GM08714 (cell line): ENCODE measurements around the gene UBA5.
A peak's percentile ranks its signal among the peaks of the same experiment; 100 is the strongest.

ENCODE experiments used
- H3K4me3 ChIP-seq: fragments of 200-500 bp; sonication (Bioruptor generic); 2 replicates; pipeline ENCODE4 v1.5.1; 2014; ENCODE audit warnings: mild to moderate bottlenecking, low read length, inconsistent platforms
- ZNF274 ChIP-seq: IDR thresholded peaks from 2 replicates; pipeline ENCODE4 v1.6.1; 2012; ENCODE audit warnings: mild to moderate bottlenecking, low read depth, low read length

Gene UBA5

DNA sequence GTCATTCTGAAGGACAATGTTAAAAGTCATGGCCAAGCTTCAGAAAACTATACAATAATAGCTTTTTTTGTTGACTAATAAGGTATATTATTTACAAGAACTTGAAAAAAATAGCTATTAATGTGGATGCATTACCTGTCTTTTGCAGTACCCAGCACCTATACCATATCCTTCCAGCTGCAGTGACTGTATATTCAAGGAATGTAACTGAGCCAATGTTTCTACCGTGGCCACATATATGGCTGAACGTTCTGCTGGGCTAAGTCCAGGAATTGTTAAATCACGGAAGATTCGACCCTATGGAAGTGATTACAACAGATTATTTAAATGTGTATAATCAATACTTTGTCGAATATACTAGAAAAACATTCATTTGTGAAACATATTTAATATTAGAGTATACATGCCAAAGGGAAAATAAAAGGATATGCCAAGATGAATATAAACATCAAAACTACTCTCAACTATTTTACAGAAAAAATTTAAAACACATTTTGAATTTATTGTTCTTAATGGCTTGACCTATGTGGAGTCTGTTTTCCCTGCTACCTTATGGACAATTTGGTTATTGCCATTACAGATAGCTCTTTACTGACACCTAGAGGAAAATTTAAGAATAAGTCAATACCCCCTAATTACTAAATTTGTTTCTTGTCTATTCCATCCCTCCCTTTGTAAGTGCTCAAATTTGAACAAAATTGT, 18.1 kb upstream of the UBA5 start:
- no peak overlapping the region for H3K4me3 ChIP-seq
- TF ChIP-seq ZNF274 = no peak

GRCh38 chr3:132642539-132642847, 17.6 kb upstream of the UBA5 start:
- H3K4me3 ChIP-seq = no peak overlapping the region
- no peak for TF ChIP-seq ZNF274

DNA sequence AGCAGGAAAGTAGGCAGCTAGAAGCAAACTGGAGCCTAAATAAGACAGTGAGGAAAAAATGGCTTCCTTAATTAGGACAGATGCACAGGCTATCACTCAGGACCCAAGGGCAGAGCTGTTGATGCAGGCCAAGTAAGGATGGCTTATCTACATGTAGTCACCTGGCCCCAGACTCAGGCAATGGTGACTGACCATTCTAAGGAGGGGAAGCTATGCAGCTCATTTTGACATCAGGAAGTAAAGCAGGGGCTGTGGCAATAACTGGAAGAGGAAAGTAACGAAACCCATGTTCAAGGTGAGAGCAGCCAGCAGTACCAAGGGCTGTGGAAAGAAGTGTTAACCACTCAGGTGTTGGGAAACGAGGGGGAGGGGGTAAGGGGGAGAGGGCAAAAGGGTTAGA, 16.8 kb upstream of the UBA5 start:
- TF ChIP-seq ZNF274 = no peak
- H3K4me3 ChIP-seq = no peak overlapping the region

GRCh38 chr3:132645058-132645457, 15.1 kb upstream of the UBA5 start:
- H3K4me3 ChIP-seq = no peak overlapping the region
- TF ChIP-seq ZNF274 = no peak

DNA sequence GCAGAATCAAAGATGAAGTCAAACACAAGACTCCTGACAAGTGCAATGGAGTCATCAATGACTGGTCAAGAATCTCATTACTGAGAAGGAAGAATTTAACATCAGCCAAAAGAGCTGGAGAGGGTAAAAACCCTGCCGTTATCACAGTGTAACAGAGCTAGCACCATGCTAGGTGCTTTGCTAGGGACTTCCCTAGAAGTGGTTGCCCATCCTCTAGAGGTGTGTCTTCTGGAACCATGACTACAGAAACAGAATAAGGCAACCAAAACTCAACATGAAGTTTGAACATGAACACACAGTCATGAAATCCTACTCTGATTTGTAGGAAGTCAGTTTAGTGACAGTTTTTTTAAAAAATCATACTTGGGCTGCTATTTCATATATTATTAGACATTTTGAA, 10.0 kb upstream of the UBA5 start:
- TF ChIP-seq ZNF274 = no peak
- no peak overlapping the region for H3K4me3 ChIP-seq

DNA sequence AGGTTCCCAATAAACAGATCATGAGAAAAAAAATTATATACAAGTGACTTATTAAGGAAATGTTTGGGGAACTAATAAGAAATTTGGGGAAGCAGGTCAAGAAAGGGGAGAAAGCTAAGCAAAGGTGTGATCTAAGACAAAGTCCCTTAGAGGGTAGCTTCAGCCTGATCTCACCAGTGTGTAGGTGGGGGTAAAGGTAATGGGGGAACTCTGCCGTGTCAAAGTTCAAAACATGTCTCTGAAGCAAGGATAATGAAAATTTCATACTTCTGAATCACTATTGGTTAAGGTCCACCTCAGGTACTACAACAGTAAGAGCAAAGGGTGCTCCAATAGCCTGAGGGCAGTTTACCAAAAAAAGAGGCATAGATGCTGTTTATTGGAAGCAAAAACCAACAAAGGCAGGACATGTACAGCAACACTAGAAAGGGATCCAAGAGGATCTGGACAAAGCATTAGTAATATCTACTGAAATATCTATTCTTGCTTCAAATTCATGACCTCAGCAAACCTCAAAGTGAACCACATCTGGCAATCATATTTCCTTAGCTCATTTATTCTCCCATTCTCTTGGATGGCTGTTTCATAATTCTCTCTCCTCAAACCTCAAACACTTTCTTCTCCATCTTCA, 7.4 kb upstream of the UBA5 start:
- no peak overlapping the region for H3K4me3 ChIP-seq
- no peak for TF ChIP-seq ZNF274

DNA sequence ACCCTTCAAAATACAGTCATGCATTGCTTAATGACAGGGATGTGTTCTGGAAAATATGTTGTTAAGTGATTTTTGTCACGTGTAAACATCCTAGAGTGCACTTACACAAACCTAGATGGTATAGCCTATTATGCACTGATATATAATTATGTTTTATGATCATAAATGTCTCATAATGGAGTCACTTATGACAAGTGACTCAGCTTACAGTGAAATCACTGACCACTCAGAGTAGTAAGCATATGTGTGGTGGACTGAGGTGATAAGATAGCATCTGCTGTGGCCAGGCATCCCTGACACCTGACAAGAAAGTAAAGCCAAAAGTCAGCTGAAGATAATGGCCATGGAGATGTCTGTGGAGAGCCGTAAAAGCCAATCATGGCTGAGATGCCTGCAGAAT, 5.9 kb upstream of the UBA5 start:
- H3K4me3 ChIP-seq = no peak overlapping the region
- TF ChIP-seq ZNF274 = no peak

DNA sequence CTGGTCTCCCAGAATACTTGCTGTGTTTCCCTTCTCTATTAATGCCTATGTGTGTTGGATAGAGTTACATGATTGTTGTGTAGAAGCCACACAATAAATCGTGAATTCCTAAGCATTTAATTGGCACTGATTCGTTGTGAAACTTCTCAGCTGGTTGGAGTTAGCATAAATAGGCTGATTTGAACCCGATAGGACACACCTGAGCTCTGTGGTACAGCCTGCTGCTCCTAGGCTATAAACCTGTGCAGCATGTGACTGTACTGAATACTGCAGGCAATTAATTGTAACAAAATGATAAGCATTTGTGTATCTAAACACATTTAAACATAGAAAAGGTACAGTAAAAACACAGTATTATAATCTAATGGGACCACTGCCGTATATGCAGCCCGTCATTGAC, 5.4 kb upstream of the UBA5 start:
- H3K4me3 ChIP-seq = no peak overlapping the region
- TF ChIP-seq ZNF274 = no peak

GRCh38 chr3:132655471-132655870, 4.7 kb upstream of the UBA5 start:
- no peak for TF ChIP-seq ZNF274

GRCh38 chr3:132657869-132658747, 2.0 kb upstream of the UBA5 start:
- H3K4me3 ChIP-seq = no peak overlapping the region
- no peak for TF ChIP-seq ZNF274

More at GRCh38 chr3:132655471-132655870, 4.7 kb upstream of the UBA5 start:
- no peak overlapping the region for H3K4me3 ChIP-seq

- no peak for TF ChIP-seq ZNF274
- H3K4me3 ChIP-seq = peak overlapping the region; percentile 76
Observed at GRCh38 chr3:132659000-132659364, 1.1 kb upstream of the UBA5 start.

DNA sequence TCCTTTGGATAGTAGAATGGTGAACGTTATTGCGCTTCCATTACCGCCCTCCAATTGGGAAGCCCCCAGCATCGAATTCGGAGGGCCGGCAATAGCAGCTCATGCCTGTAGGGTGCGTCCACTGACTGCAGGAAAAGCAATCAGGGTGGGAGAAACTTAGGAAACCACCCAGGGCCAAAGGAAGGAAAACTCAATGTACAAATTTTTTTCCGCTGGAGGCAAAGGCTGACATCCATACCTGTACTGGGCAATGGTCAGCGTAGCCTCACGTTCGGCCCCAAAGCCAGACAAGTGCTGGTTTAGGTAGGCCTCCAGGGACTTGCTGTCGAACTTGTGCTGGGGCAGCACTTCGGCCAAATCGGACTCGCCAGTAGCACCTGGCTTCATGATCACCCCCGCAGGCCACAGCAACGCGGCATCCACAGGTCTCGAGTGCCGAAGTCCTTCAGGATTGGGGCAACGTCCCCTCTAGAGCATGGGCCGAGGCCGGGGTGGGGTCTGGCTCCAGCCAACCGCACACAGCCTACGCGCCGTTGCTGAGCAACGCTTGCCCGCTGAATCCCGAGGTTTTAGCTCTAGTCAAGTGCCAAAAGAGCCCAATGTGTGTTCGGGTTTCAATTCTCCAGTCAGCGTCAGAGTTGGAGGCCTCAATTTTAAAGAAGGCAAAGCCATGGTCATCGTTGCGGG, 621 bp upstream of the UBA5 start, which contains the start of gene ACAD11:
Gene ACAD11, minus strand, starts transcription at position 445 of the 687 bp plus-strand sequence. Its CDS starts 58 bp downstream, at position 387.
- no peak for TF ChIP-seq ZNF274
- peak within 1 kb of the TSS; percentile 76 for H3K4me3 ChIP-seq

DNA sequence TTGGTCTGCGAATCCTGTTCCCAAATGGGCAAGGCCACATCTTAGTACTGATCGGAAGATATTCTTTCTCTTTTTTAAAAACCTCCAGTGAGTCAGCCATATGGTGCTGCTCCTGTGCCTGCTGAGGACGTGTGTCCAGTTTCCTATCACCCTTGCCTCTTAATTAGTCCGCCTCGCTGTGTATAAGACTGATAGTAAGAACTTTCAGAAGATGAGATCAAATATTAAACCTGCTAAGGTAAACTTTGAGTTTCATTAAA, 612 bp downstream of the UBA5 start:
- TF ChIP-seq ZNF274 = no peak
- peak overlapping the region; percentile 76 for H3K4me3 ChIP-seq

DNA sequence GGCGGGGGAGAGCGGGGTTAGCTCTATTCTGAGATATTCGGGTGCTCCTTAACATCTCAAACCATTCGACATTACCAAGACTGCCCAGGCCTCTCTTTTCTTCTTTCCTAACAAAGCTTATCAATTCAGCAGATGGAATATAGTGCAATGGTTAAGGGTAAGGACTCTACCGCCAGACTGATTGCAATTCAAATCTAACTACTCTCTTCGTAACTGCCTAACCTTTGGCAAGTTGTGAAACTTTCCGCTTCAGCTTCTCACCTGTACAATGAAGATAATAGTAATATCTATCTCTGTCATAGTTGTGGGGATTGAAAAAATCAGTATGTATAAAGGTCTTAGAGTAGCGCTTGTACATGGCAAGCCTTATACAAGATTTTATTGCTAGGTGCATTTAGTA, 972 bp downstream of the UBA5 start:
- TF ChIP-seq ZNF274 = no peak
- H3K4me3 ChIP-seq = peak overlapping the region; percentile 76

DNA sequence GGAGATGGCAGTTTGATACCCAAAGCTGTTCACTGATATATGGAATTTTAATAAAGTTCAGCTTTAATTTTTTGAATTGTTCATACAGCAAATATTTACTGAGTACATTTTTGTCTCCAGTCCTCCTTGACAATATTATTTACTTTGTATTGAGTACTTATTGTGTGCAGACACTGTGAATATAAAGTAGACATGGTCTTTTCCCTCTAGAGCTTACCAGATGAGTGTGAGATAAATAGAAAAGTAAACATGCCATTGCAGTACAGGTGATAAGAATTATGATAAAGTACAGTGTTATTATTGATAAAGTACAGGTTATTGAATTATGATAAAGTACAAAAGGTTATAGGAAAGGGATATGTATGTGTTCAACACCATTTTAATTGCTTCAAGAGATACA, 2.1 kb downstream of the UBA5 start:
- no peak overlapping the region; the same call in 1 of the 2 replicates for H3K4me3 ChIP-seq
- no peak for TF ChIP-seq ZNF274
